Activated T-cell treated with anti-CD3 and anti-CD28 coated beads, Interleukin-2, amount 50 U/mL, for 24 hours (primary cell): Measurements from ENCODE around the gene GOLGA6L7.
"Not testable (repeated sequence)": the region's sequence is repeated elsewhere in the genome, so short reads cannot be mapped to it uniquely, and the experiment has no call there.

ENCODE experiments used
- DNase-seq: peaks from one replicate; pipeline ENCODE4 v3.0.0-alpha.2; 2020
- H3K27ac Mint-ChIP-seq: 2 replicates; pipeline ENCODE4 v1.8.0; 2020; ENCODE audit warnings: mild to moderate bottlenecking, mixed read lengths
- H3K27me3 Mint-ChIP-seq: 2 replicates; pipeline ENCODE4 v1.8.0; 2020; ENCODE audit warnings: mixed read lengths
- H3K36me3 Mint-ChIP-seq: 2 replicates; pipeline ENCODE4 v1.8.0; 2020; ENCODE audit warnings: low read depth, mixed read lengths
- H3K4me1 Mint-ChIP-seq: 2 replicates; pipeline ENCODE4 v1.8.0; 2020; ENCODE audit warnings: low read depth, mixed read lengths
- H3K4me3 Mint-ChIP-seq: 2 replicates; pipeline ENCODE4 v1.8.0; 2020; ENCODE audit warnings: mild to moderate bottlenecking, moderate library complexity, mixed read lengths
- H3K9me3 Mint-ChIP-seq: 2 replicates; pipeline ENCODE4 v1.8.0; 2020; ENCODE audit warnings: mixed read lengths

Gene GOLGA6L7

DNA sequence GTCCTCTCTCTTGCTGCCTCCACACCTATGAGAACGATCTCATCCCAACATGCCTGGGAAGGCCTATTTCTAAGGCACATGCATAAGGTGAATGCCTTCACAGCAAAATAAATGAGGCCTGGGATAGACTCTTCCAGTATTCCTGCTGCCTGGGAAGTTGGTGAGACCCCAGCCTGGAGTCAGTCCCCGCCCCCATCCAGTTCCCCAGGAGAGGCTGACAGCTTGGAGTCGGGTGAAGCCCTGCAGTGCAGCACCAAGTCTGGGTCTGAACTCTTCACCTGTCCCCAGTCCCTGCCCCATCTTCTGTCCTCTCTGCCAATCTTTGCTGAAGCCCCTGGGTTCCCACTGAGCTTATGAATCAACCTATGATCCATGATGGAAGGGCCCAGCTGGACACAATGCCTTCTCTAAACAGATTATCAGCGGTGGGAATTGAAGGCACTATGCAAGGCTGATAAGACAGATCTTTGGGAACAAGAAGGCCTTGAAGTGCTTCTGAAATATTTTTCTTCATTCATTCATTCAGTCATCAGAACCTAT lies 27.1 kb upstream of the GOLGA6L7 start:
- no peak for DNase-seq
- Mint-ChIP-seq H3K4me1 (peaks cover 14% of the 10 kb centered on the region), H3K4me3 (no peak overlapping the region), H3K27ac (no peak overlapping the region), H3K36me3 (no peaks in the 10 kb centered on the region), H3K9me3 (no peaks in the 10 kb centered on the region), H3K27me3 (no peaks in the 10 kb centered on the region)

GRCh38 chr15:28873585-28874190 lies 25.2 kb upstream of the GOLGA6L7 start:
- Mint-ChIP-seq H3K27ac (no peak overlapping the region), H3K36me3 (no peaks in the 10 kb centered on the region), H3K9me3 (no peaks in the 10 kb centered on the region), H3K27me3 (no peaks in the 10 kb centered on the region), H3K4me3 (no peak overlapping the region), H3K4me1 (peaks cover 14% of the 10 kb centered on the region)
- DNase-seq = no peak

DNA sequence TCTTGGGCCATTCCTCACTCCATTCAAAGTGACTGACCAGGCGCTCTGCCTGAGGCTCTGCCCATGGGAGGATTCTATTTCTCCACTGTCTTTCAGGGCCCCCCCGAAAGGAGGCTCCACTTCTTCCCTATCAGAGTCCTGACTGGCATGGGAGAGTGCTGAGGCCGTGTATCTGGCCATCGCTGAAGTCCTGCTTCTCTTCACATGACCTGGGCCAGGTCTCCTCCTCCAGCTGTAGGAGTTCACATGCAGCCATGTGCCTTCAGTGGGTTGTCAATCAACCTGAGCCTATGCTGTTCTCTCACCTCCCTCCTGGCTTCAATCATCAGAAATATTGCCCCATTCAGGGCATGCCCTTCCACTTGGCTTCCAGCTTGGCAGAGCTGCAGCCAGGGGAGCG lies 24.6 kb upstream of the GOLGA6L7 start:
- H3K4me1 Mint-ChIP-seq = peaks cover 14% of the 10 kb centered on the region
- DNase-seq = no peak
- H3K27me3 Mint-ChIP-seq = no peaks in the 10 kb centered on the region
- H3K27ac Mint-ChIP-seq = no peak overlapping the region
- H3K4me3 Mint-ChIP-seq = no peak overlapping the region
- H3K9me3 Mint-ChIP-seq = no peaks in the 10 kb centered on the region
- no peaks in the 10 kb centered on the region for H3K36me3 Mint-ChIP-seq

GRCh38 chr15:28871168-28871567 lies 22.7 kb upstream of the GOLGA6L7 start:
- Mint-ChIP-seq H3K4me1 (peaks cover 11% of the 10 kb centered on the region), H3K9me3 (no peaks in the 10 kb centered on the region), H3K27ac (no peak overlapping the region), H3K4me3 (no peak overlapping the region), H3K27me3 (no peaks in the 10 kb centered on the region), H3K36me3 (no peaks in the 10 kb centered on the region)
- no peak for DNase-seq

DNA sequence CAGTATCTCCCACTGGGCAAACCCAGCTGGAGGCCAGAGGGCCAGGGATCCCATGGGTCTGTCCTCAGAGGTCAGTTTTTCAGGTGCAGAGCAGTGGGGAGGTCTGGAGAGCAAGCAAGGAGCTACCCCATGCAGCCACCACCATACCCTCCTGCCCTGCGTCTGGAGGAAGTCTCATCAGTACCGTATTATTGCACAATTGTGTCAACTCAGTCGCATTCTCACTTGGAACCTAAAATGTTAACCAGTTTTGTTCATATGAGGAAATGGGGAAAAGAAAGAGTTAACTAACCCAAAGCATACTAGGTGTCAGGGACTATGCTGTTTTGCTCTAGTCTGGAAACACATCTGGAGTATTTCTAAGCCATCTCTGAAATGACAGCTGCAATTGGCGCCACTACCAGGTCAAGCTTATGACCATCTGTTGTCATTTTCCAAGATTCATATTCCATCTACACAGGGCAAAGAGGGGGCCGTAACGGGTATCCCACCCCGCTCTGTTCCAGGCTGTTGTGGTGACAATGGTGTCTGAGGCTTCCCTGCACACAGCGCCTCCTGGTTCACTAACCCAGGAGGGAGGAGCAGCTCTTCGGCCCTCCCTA lies 20.4 kb upstream of the GOLGA6L7 start:
- H3K4me3 Mint-ChIP-seq = no peak overlapping the region
- H3K9me3 Mint-ChIP-seq = no peaks in the 10 kb centered on the region
- no peak for DNase-seq
- peaks cover under 1% of the 10 kb centered on the region for H3K4me1 Mint-ChIP-seq
- no peaks in the 10 kb centered on the region for H3K27me3 Mint-ChIP-seq
- no peaks in the 10 kb centered on the region for H3K36me3 Mint-ChIP-seq
- H3K27ac Mint-ChIP-seq = no peak overlapping the region

DNA sequence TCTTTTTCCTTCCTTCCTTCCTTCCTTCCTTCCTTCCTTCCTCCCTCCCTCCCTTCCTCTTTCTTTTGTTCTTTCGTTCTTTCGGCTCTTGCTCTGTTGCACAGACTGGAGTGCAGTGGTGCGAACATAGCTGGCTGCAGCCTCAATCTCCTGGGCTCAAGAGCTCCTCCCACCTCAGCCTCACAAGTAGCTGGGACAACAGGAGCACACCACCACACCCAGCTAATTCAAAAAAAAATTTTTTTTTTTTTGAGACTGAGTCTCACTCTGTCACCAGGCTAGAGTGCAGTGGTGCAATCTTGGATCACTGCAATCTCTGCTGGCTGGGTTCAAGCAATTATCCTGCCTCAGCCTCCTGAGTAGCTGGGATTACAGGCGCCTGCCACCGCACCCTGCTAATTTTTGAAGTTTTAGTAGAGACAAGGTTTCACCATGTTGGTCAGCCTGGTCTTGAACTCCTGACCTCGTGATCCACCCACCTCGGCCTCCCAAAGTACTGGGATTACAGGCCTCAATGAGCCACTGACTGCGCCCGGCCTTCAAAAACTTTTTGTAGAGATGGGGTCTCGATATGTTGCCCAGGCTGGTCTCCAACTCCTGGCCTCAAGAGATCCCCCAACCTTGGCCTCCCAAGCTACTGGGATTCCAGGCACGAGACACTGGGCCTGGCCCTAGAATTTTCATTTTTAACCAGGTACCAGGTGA lies 13.3 kb upstream of the GOLGA6L7 start:
- not testable (repeated sequence) for H3K27ac Mint-ChIP-seq, H3K4me1 Mint-ChIP-seq, H3K9me3 Mint-ChIP-seq, DNase-seq, H3K36me3 Mint-ChIP-seq, H3K4me3 Mint-ChIP-seq, H3K27me3 Mint-ChIP-seq

- DNase-seq = no peak
- Mint-ChIP-seq H3K27me3 (no peaks in the 10 kb centered on the region), H3K4me3 (no peak overlapping the region), H3K4me1 (no peaks in the 10 kb centered on the region), H3K9me3 (no peaks in the 10 kb centered on the region), H3K36me3 (no peaks in the 10 kb centered on the region), H3K27ac (no peak overlapping the region)
These were observed 12.6 kb upstream of the GOLGA6L7 start for GRCh38 chr15:28861031-28861534.

- not testable (repeated sequence) for H3K27me3 Mint-ChIP-seq, DNase-seq, H3K27ac Mint-ChIP-seq, H3K36me3 Mint-ChIP-seq, H3K4me1 Mint-ChIP-seq, H3K9me3 Mint-ChIP-seq, H3K4me3 Mint-ChIP-seq
These were observed 6.1 kb upstream of the GOLGA6L7 start for GRCh38 chr15:28854578-28854977.

DNA sequence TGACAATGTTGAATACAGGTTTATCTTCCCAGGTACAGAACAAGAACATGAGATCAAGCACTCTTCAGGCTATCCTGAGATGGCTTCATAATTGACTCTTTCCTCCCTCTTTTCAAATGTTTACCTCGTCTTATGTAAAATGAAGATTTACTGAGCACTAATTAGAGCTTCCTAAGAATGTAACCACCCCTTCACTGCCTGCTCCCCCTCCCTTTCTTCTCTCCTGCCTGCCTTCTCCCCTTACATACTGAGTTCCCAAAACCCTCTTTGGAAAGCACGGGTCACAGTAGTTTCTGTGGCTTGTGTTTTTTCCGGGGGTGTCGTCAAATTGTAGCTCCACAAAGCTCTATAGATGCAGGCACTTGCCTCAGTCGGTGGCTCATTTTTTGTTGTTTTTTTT lies 5.2 kb upstream of the GOLGA6L7 start:
- H3K36me3 Mint-ChIP-seq, H3K27ac Mint-ChIP-seq, H3K4me3 Mint-ChIP-seq, DNase-seq, H3K4me1 Mint-ChIP-seq, H3K9me3 Mint-ChIP-seq, H3K27me3 Mint-ChIP-seq: not testable (repeated sequence)

- H3K9me3 Mint-ChIP-seq, H3K27me3 Mint-ChIP-seq, H3K27ac Mint-ChIP-seq, H3K36me3 Mint-ChIP-seq, H3K4me3 Mint-ChIP-seq, DNase-seq, H3K4me1 Mint-ChIP-seq: not testable (repeated sequence)
These were observed 1.3 kb upstream of the GOLGA6L7 start for GRCh38 chr15:28849766-28850165.

- H3K4me3 Mint-ChIP-seq, H3K27ac Mint-ChIP-seq, H3K36me3 Mint-ChIP-seq, DNase-seq, H3K9me3 Mint-ChIP-seq, H3K4me1 Mint-ChIP-seq, H3K27me3 Mint-ChIP-seq: not testable (repeated sequence)
These were observed 827 bp upstream of the GOLGA6L7 start for GRCh38 chr15:28849271-28849670.

DNA sequence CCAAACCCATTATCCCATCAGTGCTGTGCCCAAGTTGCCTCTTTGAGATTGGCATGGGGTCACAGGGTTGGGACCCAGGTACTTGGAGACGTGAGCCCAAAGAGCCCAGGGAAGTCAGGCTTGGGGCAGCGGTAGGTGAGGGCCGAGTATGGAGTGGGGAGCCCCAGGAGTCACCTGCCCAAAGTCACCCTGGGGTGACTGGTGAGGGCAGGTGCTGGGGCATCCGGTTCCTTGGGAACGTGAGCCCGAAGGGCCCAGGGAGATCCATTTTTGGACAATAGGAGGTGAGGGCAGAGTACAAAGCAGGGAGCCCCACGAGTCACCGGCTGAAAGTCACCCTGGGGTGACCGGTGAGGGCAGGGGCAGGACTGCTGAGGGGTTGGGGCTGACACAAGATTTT lies 485 bp downstream of the GOLGA6L7 start:
- not testable (repeated sequence) for H3K27me3 Mint-ChIP-seq, H3K27ac Mint-ChIP-seq, H3K4me1 Mint-ChIP-seq, H3K4me3 Mint-ChIP-seq, DNase-seq, H3K9me3 Mint-ChIP-seq, H3K36me3 Mint-ChIP-seq

DNA sequence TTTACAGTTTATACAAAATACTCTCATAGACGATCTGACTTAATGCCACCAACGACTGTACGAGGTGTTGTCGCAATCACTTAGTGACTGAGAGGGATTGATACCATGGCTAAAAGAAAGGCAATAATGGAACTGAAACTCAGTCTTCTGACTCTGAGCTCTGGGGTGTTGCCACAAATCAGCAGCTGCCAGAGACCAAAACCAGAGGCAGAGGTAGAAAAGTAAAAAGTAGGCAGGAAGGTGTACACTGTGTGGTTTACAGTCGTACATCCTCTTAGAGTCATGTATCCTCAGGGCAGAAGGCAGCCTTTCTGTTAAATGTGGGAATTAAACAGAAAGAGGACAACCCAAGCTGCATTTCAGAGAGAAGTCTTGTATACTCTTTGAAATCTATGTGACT lies 1.2 kb downstream of the GOLGA6L7 start:
- not testable (repeated sequence) for H3K9me3 Mint-ChIP-seq, DNase-seq, H3K4me3 Mint-ChIP-seq, H3K4me1 Mint-ChIP-seq, H3K27me3 Mint-ChIP-seq, H3K27ac Mint-ChIP-seq, H3K36me3 Mint-ChIP-seq

GRCh38 chr15:28844147-28844546 lies 4.3 kb downstream of the GOLGA6L7 start:
- not testable (repeated sequence) for DNase-seq, H3K36me3 Mint-ChIP-seq, H3K9me3 Mint-ChIP-seq, H3K27me3 Mint-ChIP-seq, H3K27ac Mint-ChIP-seq, H3K4me1 Mint-ChIP-seq, H3K4me3 Mint-ChIP-seq

- DNase-seq, H3K4me1 Mint-ChIP-seq, H3K27me3 Mint-ChIP-seq, H3K36me3 Mint-ChIP-seq, H3K4me3 Mint-ChIP-seq, H3K9me3 Mint-ChIP-seq, H3K27ac Mint-ChIP-seq: not testable (repeated sequence)
These were observed 4.9 kb downstream of the GOLGA6L7 start for GRCh38 chr15:28843520-28843919.
